Epidermal melanocyte (primary cell): ENCODE results near the gene KIF12.

Experiments
- DNase-seq: peaks from one replicate; pipeline ENCODE4 v3.0.0; 2011; ENCODE audit warnings: low spot score; ENCODE audit not compliant: insufficient read length

KIF12 gene

DNA sequence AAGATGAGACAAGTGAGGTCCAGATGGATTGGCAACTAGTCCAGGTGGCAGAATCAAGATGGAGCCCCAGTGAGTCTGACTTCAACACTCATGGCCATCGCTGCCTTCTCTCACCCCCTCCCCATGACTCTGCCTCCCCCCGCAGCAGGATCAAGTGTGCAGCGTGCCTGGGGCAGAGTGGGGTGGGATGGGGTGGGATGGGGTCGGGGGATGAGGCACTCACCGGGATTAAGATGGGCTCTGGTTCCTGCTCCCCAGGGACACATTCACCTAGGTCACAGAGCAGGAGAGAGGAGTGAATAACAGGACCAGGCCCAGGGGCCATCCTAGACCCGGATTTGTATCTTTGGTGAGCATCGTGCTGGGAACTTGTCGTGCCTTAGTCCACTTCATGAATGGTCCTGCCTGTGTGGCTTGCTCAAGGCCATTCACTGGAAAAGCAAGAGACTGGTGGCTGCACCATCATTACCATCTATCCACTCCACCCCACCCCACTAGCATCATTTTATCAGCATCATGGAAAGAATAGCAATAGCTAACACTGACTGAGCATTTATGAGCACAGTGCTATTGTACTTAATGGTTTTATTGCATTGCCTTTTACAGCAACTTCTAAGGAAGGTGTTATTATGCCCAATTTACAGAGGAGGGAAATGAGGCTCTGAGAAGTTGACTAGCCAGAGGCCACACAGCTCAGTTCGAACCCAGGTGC, 29.5 kb downstream of the KIF12 start:
- no peak for DNase-seq

DNA sequence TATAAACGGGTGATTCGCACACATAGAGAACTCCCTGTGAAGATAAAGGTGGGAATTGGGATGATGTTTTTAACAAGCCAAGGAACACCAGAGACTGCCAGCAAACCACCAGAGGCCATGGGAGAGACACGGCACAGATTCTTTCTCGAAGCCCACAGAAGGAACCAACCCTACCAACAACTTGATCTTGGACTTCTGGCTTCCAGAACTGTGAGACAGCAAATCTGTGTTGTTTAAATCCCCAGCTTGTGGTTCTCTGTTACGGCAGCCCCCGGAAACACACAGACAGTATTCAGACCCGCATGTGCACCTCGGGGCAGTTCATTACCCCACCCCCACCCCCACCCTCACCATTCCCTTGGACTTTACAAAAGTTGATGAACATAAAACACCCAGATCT, 33.8 kb downstream of the KIF12 start:
- DNase-seq, result no peak

DNA sequence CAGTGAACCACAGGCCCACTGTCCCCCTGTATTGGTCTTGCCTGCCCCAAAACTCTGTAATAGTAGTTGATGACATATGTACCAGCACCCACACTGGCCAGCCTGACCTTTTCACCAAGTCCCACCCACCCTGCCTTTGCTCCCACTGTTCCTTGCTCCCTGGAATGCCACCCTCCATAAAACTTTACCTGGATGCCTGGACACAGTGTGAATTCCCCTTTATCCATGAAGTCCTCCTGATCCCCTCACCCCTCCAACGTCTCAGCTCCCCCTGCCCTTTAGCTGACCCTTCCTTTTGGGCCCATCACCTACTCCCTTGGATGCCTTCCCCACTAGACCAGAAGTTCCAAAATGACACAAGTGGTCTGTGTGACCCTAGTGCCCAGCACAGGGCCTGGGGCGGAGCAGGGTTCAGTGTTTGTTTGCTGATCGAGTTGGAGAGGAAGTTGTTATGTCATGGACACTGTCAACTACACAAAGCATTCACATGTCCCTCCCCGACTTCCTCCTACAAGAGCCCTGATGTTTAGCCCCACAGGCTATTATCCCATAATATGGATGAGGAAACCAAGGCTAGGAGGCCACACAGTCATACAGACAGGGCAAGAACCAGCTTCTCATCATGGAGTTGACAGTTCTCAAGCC, 37.1 kb downstream of the KIF12 start:
- no peak for DNase-seq

DNA sequence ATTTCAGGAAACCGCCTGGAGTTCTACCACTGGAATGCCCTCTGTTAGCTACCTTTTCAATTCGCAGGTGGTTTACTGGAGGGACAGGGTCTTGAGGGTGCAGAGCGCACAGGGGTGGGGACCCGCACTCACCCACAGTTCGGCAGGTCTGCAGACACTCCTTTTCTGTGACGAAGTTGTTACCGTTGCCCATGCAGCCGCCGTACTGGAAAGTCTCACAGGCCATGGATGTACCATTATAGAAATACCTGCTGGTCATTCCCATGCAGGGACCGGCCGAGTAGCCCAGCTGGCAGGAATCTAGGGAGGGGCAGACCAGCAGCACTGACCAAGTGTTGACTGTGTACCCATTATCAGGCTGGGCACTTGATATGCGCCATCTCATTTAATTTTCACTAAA, 37.8 kb downstream of the KIF12 start:
- no peak for DNase-seq

DNA sequence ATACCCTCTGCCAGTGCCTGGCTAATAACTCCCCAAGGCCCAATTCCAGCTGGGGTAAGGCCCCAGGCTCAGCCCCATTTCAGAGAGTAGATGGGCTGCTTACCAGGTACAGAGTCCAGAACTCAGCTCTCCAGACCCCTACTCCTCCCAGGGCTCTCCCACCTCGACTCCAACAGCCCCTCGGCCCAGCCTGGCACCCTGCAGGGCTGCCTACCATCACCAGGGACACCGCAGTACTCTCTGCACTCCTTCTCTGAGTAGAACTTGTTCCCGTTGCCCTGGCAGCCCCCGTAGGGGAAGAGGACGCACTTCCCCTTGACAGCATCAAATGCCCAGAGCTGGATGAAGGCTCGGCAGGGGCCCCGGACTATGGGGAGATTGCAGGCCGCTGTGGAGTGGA, 38.4 kb downstream of the KIF12 start:
- DNase-seq, result no peak

DNA sequence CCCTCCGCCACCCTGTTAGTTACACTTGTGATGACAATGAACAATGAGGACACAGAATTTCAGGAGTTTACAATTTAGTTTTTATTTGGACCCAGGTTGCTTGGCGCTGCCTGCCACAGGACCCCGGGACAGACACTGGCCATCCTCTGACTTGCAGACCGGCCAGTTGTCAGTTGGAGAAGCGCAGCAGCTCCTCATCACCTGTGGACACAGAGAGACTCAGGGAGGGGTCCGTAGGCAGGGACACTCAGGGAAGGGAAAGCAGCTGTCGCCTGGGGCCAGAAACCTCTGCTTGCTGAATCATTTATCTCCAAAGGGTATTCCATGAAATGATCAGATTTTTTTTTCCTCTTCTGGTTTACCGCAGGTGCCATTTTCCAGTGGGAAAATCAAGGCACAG, 39.0 kb downstream of the KIF12 start:
- DNase-seq, result no peak

DNA sequence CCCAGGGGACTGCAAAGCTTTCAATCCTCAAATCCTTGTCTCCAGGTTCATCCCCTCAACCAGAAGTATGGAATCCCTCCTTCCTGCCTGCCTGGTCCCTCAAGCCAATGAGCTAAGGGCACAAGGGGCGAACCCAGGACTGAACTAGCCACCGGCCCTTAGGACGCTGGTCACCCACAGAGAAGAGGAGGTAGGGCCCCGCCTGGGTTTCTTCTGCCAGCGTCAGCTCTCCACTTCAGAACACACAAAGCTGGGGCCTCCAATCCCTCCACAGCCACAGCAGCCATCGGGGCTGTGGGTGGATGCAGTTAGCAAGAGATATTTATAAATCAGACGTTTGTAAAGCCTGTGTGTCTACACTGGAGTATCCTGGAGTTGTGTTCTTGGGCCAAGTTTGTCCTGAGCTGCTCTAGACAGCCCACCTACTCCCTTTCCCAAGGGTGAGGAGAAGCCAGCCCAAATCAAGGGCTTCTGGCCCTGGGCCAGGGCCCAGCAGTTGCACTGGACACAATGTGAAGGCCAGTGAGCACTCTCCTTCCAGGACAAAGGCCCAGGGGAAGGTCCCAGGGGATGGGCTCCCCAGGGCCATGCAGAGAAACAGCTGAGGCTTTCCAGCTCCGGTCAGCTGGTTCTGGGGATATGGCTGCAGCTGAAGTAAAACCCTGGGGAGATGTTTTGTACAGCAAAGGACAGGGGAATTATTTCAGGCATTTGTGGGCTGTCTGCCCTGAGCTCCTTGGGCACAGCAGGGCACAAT, 39.9 kb downstream of the KIF12 start:
- no peak for DNase-seq

DNA sequence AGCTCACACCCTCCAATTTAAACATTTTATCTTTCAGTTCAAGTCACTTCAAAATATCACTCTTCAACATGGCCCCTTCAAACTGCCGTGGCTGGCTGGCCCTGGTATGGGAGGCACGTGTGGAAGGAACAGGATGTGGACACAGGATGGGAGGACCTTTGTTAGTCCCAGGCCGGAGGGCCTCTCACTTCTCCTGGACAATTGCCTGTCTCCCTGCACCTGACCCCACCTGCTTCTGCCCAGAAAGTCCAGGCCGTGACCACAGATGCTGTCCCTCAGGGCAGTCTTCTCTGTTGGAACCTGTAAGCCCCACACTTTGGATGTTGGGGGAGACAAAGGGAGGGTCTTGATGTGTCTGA, 40.4 kb downstream of the KIF12 start:
- no peak for DNase-seq

DNA sequence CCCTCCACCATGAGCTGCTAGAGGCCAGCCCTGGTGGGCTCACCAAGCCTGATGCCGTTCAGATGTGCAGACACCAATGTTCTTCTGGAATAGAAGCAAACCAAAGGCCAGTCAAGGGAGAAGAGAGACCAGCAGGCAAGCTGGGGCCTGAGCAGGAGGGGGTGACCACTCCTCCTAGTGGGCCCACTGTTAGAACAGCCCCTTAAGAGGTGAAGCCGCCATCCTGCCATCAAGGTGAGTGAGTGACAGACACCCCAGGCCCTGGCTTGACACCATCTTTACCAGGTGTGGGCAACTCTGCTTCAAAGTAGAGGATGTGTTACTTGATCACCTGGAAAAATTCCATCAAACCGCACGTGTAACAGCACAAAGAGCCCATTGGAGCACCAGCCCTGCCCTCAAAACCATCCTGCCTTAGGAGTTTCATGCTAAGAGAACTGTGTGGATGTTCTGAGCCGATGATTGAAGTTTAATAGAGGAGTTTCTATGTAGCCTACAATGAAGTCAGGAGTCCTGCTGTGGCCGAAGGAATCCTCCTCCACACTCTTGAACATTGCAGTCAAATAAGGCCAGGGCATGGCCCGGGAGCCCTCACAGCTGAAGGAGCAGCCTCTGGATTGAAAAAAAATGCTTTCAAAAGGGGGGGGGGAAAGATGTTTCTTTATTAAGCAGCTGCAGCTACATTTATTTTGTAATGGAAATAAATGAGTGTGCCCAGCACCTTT, 41.8 kb downstream of the KIF12 start:
- DNase-seq, result no peak

DNA sequence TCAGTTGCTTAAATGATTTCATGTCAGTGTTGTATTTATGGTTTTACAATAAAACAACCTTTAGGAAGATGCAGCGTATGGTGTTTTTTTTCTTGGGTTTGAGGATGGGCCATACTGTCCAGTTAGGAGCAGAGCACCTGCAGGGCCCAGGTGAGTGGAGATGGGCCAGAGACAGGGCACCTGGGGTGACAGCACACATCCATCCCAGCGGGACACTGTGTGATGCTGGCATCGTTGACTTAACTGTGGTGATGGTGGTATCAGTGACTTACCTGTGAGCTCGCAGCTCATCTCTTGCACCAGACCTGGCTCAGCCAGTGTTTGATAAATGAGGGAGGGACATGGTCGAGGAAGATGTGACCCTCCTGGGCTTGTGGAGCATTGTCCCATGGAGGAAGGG, 42.6 kb downstream of the KIF12 start:
- DNase-seq, result no peak

DNA sequence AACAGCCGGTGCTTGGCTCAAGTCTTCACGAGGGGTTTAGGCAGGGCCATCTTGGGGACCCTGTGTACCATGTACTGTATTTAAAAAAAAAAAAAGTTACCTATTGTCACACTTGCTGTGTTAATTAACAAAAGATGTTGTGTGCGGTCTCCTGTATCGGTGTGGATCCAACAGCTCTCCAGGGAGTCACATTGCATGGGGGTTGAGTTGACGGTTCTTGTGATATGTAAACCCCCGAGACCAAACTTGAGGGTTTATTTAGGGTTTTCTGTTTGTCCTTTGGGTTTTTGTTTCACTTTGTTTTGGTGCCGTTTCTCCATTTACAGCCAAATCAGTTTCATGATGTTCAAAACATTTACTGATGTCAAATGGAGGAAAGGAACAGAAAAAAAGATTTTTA, 43.2 kb downstream of the KIF12 start:
- DNase-seq, result no peak

DNA sequence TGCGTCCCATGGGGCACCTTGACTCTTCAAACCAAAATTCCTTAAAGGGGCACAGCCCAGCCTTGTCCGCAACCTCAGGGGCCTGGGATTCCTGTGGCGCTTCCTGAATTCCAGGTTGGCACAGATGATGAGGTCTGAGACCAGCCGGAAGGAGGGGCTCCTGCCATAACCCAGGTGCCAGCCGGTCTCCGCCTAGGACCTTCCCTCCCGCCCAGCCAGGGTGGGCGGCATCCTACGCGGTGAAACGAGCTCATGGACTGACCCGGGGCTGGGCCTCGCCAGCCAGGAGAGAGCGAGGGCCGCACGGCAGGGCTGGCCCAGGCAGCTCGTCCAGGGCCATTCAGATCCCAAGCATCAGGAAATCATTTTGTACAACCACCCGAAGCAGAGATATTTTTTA, 44.0 kb downstream of the KIF12 start:
- no peak for DNase-seq

DNA sequence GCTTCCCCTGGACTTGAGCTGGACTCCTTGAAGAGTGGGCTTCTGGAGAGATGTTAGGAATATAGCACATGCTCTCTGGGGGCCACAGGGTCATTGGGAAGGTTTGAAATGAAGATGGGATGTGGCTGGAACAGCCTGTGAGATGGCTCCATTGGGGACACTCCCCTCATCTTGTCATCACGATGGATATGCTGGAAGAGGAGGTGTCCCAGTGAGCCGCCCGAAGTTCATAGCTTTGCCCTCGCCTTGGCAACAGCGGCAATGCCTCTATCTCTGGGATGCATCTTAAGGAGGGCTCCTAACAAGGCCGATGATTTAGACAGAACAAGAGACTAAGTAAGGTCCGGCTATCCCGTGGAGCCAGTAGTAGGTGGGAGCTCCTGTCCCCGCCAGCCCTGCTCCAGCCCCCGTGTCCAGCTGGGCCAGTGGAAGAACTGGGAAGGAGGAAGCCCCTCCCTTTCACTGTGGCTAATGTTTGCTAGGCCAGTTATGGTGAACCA, 44.9 kb downstream of the KIF12 start:
- DNase-seq, result no peak

DNA sequence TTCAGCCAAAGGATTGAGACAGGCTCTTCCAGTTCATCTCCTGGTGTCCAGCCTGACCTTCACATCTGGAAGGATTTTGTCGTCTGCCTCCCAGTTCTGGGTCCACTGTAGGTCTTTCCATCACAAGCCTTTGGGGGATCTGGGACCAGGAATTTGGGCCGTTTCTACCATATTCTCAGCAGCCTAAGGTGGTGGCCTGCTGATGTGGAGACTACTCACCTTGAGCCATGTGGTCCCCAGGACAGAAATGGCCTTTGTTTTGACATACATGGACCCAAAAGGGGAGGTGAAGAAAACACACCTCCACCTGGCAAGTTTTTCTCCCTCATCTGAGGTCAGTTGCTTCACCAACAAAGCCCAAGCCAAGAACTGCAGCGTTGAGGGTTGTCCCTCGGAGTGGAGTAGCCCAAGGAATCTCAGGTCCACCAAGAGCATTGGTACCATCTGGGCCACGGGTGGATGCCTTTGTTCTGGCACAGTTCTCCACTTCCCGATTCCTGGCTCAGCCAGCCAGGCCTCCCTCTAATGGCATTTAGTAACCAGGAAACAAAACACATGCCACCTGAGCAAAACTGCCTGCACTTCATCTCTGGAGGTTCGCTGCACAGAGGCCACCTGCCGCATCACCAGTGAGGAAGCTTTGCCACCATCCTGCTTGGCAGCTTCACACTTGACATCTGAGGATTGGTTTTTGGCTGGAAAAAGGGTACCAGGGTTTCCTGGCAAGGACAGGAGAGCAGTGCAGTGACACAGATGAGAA, 45.7 kb downstream of the KIF12 start:
- no peak for DNase-seq

DNA sequence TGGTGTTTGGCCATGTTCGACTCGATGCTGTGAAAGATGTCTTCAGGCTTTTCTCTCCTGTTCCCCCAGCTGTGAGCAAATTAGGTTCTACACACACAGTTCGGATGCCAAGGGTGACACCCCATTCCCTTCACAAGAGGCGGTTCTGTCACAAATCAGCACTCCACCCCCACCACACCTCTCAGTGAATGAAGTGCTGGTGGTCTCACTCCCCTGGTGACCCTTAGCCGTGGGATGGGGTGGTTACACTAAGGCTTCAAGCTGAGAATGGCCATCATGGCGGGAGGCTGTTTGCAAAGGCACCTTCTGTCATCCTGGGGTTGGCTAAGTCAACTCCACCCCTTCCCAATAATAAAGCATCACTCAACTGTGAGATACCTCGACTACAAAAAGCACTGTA, 47.4 kb downstream of the KIF12 start:
- no peak for DNase-seq

DNA sequence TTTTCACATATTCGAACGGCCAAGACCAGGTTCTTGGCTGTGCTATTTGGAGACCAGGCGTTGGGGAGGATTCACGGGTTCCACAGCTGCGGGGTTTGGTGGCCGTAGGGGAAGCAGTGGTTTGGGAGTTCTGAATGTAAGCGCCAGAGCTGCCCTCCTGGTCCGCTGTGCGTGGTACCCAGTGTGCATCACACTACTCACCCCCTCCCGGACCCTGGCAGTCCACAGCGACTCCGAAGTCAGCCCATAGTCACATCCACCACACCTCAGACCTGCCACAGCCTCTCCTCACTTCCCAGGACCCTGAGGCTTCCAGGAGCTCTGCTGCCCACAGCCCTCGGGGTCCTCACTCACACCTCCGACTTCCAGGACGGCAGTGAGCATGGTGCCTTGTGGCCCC, 47.8 kb downstream of the KIF12 start:
- DNase-seq, result no peak

DNA sequence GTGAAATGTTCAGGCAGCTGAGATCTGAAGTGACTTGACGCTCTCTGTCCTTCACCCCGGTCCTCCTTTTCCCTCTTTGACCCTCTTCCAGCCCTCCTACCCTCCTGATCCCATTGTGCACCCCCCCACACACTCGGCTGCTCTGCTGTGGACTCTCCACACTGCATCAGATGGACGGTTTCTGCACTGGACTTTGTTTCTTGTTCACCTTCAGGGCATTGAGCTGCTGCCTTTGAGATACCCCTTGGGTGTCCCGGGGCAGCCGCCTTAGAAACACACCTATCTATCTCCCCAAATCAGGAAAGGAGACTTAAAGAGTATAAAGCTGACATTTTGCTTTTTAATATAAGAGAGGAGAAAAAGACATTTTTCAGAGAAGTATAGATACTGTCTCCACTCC, 48.4 kb downstream of the KIF12 start:
- no peak for DNase-seq

DNA sequence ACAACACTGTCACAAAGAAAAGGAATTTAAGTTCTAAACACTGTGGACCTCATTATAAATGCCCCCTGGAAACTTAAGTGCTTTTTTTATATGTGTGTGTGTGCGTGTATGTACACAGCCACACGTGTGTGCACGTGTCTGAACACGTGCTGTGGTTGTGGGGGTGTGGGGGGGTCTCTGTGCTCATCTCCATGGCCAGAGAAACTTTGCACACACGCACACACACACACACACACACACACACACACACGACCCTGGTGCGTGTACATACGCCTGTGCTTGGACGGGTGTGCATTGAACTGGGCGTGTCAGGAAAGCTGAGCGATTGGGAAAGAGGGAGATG, 48.9 kb downstream of the KIF12 start:
- no peak for DNase-seq

DNA sequence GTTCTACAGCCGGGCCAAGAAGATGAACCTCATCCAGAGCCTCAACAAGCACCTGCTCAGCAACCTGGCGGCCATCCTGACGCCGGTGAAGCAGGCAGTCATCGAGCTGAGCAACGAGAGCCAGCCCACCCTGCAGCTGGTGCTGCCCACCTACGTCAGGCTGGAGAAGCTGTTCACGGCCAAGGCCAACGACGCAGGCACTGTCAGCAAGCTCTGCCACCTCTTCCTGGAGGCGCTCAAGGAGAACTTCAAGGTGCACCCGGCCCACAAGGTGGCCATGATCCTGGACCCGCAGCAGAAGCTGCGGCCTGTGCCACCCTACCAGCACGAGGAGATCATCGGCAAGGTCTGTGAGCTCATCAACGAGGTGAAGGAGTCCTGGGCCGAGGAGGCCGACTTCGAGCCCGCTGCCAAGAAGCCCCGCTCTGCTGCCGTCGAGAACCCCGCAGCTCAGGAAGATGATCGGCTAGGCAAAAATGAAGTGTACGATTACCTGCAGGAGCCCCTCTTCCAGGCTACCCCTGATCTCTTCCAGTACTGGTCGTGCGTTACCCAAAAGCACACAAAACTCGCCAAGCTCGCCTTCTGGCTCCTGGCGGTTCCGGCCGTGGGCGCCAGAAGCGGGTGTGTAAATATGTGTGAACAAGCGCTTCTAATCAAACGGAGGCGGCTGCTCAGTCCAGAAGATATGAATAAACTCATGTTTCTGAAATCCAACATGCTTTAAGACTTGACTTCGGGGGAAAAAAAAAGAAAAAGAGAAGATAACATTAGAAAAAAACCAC, 49.5 kb downstream of the KIF12 start:
- no peak for DNase-seq
